ENCODE data around the gene INPP4A.

Gene INPP4A

GRCh38 chr2:98471402-98472131, 26.9 kb downstream of the INPP4A start:
- no peak overlapping the region for H3K4me3 ChIP-seq (replicated peaks; ENCODE audit: low read depth, low read length)
- no peak for DNase-seq (ENCODE audit: extremely low read depth, low read depth)
- TF ChIP-seq CTCF (IDR thresholded peaks at IDR 0.05; ENCODE audit: low read depth, low read length, missing control alignments): no peak

GRCh38 chr2:98472132-98472650, 27.5 kb downstream of the INPP4A start:
- no peak for TF ChIP-seq CTCF (IDR thresholded peaks at IDR 0.05; ENCODE audit: low read depth, low read length, missing control alignments)
- no peak for DNase-seq (ENCODE audit: extremely low read depth, low read depth)
- no peak overlapping the region for H3K4me3 ChIP-seq (replicated peaks; ENCODE audit: low read depth, low read length)

GRCh38 chr2:98472961-98473746, 28.5 kb downstream of the INPP4A start:
- TF ChIP-seq CTCF (IDR thresholded peaks at IDR 0.05; ENCODE audit: low read depth, low read length, missing control alignments): no peak
- no peak for DNase-seq (ENCODE audit: extremely low read depth, low read depth)
- H3K4me3 ChIP-seq (replicated peaks; ENCODE audit: low read depth, low read length): no peak overlapping the region

- DNase-seq (ENCODE audit: extremely low read depth, low read depth): no peak
- no peak overlapping the region for H3K4me3 ChIP-seq (replicated peaks; ENCODE audit: low read depth, low read length)
- no peak for TF ChIP-seq CTCF (IDR thresholded peaks at IDR 0.05; ENCODE audit: low read depth, low read length, missing control alignments)
These were observed 29.5 kb downstream of the INPP4A start for GRCh38 chr2:98473995-98474780.

GRCh38 chr2:98474979-98475632, 30.4 kb downstream of the INPP4A start:
- no peak for DNase-seq (ENCODE audit: extremely low read depth, low read depth)
- H3K4me3 ChIP-seq (replicated peaks; ENCODE audit: low read depth, low read length): no peak overlapping the region
- TF ChIP-seq CTCF (IDR thresholded peaks at IDR 0.05; ENCODE audit: low read depth, low read length, missing control alignments): no peak

GRCh38 chr2:98476192-98476868, 31.7 kb downstream of the INPP4A start:
- no peak for TF ChIP-seq CTCF (IDR thresholded peaks at IDR 0.05; ENCODE audit: low read depth, low read length, missing control alignments)
- H3K4me3 ChIP-seq (replicated peaks; ENCODE audit: low read depth, low read length): no peak overlapping the region
- DNase-seq (ENCODE audit: extremely low read depth, low read depth): no peak

Data from HFF-Myc (cell line).